Common myeloid progenitor, CD34-positive (primary cell): ENCODE results near the gene C17orf67.
"Not testable (repeated sequence)": the region's sequence is repeated elsewhere in the genome, so short reads cannot be mapped to it uniquely, and the experiment has no call there.

ENCODE experiments used
- CTCF ChIA-PET: fragments of 350-600 bp; sonication (Branson Sonifier 250); formaldehyde crosslinking; loops from one replicate; lab custom pipeline; 2021; ENCODE audit warnings: antibody characterized with exemption; lab: Charles Lee
- POLR2A ChIA-PET: fragments of 350-600 bp; sonication (Branson Sonifier 250); formaldehyde crosslinking; loops from one replicate; lab custom pipeline; 2021; ENCODE audit warnings: antibody characterized with exemption; lab: Charles Lee
- DNase-seq, 3 donors: peaks; one replicate each; pipeline versions ENCODE4 v3.0.0 to v3.0.0-alpha.2; 2013
- H3K27ac ChIP-seq, 2 experiments: 1 replicate in 1 of 2; 2 replicates in 1 of 2; pipeline ENCODE4 v1.7.0; 2013; ENCODE audit warnings: inconsistent platforms in 2 of 2, low read length in 2 of 2, mild to moderate bottlenecking in 2 of 2, low read depth in 1 of 2, moderate library complexity in 1 of 2; ENCODE audit not compliant: severe bottlenecking in 2 of 2, insufficient read depth in 1 of 2, poor library complexity in 1 of 2
- H3K27me3 ChIP-seq, 5 experiments: replicated peaks in 2 of 5; 1 replicate in 3 of 5; 2 replicates in 2 of 5; pipeline versions ENCODE4 v1.6.1 to v1.7.0; 2013; ENCODE audit warnings: low read length in 4 of 5, mild to moderate bottlenecking in 2 of 5, moderate library complexity in 2 of 5, inconsistent platforms in 1 of 5; ENCODE audit not compliant: insufficient read depth in 5 of 5, control insufficient read depth in 4 of 5
- H3K36me3 ChIP-seq, 4 experiments: 1 replicate in 2 of 4; 2 replicates in 2 of 4; pipeline versions ENCODE4 v1.6.1 to v1.7.0; 2013; ENCODE audit warnings: low read length in 3 of 4, control low read depth in 1 of 4, mild to moderate bottlenecking in 1 of 4; ENCODE audit not compliant: control insufficient read depth in 4 of 4, insufficient read depth in 4 of 4
- H3K4me1 ChIP-seq, 4 experiments: 1 replicate in 3 of 4; 2 replicates in 1 of 4; pipeline versions ENCODE4 v1.6.1 to v1.7.1; 2013; ENCODE audit warnings: low read length in 3 of 4, mild to moderate bottlenecking in 3 of 4, control low read depth in 1 of 4, inconsistent platforms in 1 of 4, moderate library complexity in 1 of 4; ENCODE audit not compliant: control insufficient read depth in 4 of 4, insufficient read depth in 4 of 4; ENCODE audit errors: control extremely low read depth in 1 of 4
- H3K4me3 ChIP-seq, 7 experiments: 1 replicate in 4 of 7; 2 replicates in 3 of 7; pipeline versions ENCODE4 v1.5.1 to v1.7.0; 2013; ENCODE audit warnings: mild to moderate bottlenecking in 7 of 7, low read length in 6 of 7, moderate library complexity in 6 of 7, inconsistent platforms in 2 of 7, low read depth in 2 of 7, control low read depth in 1 of 7; ENCODE audit not compliant: insufficient read depth in 4 of 7, control insufficient read depth in 1 of 7; ENCODE audit errors: extremely low read depth in 1 of 7
- H3K9me3 ChIP-seq, 5 experiments: 1 replicate in 4 of 5; 2 replicates in 1 of 5; pipeline versions ENCODE4 v1.6.1 to v1.7.1; 2013; ENCODE audit warnings: low read length in 4 of 5, mild to moderate bottlenecking in 2 of 5, inconsistent platforms in 1 of 5, low read depth in 1 of 5, moderate library complexity in 1 of 5; ENCODE audit not compliant: control insufficient read depth in 4 of 5, insufficient read depth in 2 of 5; ENCODE audit errors: control extremely low read depth in 1 of 5
- WGBS: methylation state at CpG from one replicate; pipeline ENCODE4 v1.1.5; 2013; ENCODE audit not compliant: insufficient coverage; 5-methylcytosine and 5-hydroxymethylcytosine counted together

Gene C17orf67

DNA sequence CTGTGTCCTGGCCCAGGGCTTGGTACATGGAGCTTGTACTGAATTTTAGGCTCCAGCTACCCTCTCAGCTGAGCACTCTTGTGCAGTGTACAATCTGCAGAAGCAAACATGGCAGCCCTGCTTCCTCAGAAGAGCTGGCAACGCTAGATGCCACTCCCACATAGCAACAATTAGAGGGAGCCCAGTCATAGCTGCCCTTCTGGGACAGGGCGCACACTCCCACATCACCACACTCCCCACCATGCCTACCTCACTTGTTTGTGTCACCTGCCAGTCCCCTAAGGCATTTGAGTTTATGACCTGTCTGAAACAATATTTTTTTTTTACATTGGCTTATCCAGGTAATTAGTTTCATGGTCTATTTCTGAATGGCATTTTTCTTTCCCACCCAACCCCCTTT lies 72.3 kb downstream of the C17orf67 start:
- H3K27me3 ChIP-seq: no peaks in the 10 kb centered on the region
- H3K27ac ChIP-seq: no peak overlapping the region
- ChIA-PET CTCF (interaction anchor here (1.1 to 1.7 kb wide), 5 partner anchors 9 to 45 kb away, joined by 3 to 7 read pairs (median 3); no protein-coding TSS in a partner anchor), POLR2A (no interaction called here)
- DNase-seq: no peak
- peaks cover 0 to 18% (median 10%) of the 10 kb centered on the region in 4 experiments for H3K4me1 ChIP-seq
- 100% methylated on average over 2 of the region's 2 CpGs for WGBS
- no peak overlapping the region for H3K4me3 ChIP-seq
- H3K36me3 ChIP-seq: no peaks in the 10 kb centered on the region
- no peaks in the 10 kb centered on the region for H3K9me3 ChIP-seq

DNA sequence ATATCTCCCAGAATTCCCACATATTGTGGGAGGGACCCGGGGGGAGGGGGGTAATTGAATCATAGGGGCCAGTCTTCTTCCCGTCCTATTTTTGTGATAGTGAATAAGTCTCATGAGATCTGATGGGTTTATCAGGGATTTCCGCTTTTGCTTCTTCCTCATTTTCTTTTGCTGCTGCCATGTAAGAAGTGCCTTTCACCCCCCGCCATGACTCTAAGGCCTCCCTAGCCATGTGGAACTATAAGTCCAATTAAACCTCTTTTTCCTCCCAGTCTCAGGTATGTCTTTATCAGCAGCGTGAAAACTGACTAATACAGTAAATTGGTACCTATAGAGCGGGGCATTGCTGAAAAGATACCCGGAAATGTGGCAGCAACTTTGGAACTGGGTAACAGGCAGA lies 76.1 kb downstream of the C17orf67 start:
- 100% methylated on average over 3 of the region's 7 CpGs for WGBS
- H3K4me3 ChIP-seq, H3K36me3 ChIP-seq, CTCF ChIA-PET, POLR2A ChIA-PET, H3K9me3 ChIP-seq, H3K27ac ChIP-seq, H3K27me3 ChIP-seq: not testable (repeated sequence)
- peak in 1 of 3 donors; percentile 37 for DNase-seq
- peaks cover 6 to 39% (median 31%) of the 10 kb centered on the region in 4 experiments for H3K4me1 ChIP-seq

DNA sequence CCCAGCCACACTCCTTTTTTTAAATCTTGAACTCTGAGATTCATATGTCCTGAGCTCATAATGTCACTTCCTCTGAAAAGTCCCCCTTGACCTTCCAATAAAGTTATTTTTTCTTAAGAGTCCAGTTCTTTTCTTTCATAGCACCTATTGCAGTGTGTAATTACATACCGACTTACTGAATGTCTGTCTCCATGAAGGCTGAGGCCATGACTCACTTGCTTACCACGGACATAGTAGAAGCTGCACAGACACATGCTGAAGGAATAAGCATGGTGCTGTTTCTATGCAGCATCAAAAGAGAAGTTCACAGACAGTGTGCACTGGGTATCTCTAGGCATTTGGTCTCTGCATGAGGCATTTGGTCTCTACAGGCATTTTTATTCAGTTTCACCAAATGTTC lies 77.2 kb downstream of the C17orf67 start:
- no peaks in the 10 kb centered on the region for H3K36me3 ChIP-seq
- POLR2A ChIA-PET: no interaction called here
- peaks cover 8 to 48% (median 42%) of the 10 kb centered on the region in 4 experiments for H3K4me1 ChIP-seq
- no peak overlapping the region for H3K4me3 ChIP-seq
- DNase-seq: peak in 2 of 3 donors; percentile 67 to 81
- H3K9me3 ChIP-seq: no peaks in the 10 kb centered on the region
- no peak overlapping the region for H3K27ac ChIP-seq
- CTCF ChIA-PET: interaction anchor here (0.8 kb wide), 2 partner anchors 10 to 40 kb away, joined by 3 to 4 read pairs; no protein-coding TSS in a partner anchor
- 100% methylated on average over 1 of the region's 2 CpGs for WGBS
- H3K27me3 ChIP-seq: no peaks in the 10 kb centered on the region

DNA sequence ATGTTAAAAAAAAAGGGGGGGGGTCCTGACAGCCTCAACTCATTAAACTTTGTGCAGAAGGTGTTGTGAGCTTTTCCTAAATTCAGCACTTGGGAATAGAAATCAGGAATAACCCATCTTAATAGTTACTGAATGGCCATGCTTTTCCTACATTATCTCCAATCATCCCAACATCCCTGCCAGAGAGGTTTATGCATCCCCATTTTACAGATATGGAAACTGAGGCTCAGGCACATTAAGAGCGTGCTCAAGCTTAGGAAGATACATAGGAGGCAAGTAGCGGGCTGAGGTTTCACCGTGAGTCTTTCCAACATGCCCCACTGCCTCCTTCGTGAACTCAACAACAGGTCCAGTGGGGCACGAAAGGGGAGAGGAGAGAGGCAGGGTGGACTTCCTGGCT lies 78.4 kb downstream of the C17orf67 start:
- Histone ChIP-seq H3K4me1 (peaks cover 15 to 60% (median 54%) of the 10 kb centered on the region in 4 experiments), H3K4me3 (no peak overlapping the region), H3K27me3 (no peaks in the 10 kb centered on the region), H3K9me3 (no peaks in the 10 kb centered on the region), H3K27ac (no peak overlapping the region), H3K36me3 (no peaks in the 10 kb centered on the region)
- ChIA-PET CTCF (interaction anchor here (0.5 to 1.8 kb wide), 4 partner anchors 11 to 65 kb away, joined by 3 to 5 read pairs (median 4); no protein-coding TSS in a partner anchor), POLR2A (no interaction called here)
- peak in 1 of 3 donors; percentile 25 for DNase-seq
- 96% methylated on average over 3 of the region's 5 CpGs for WGBS

DNA sequence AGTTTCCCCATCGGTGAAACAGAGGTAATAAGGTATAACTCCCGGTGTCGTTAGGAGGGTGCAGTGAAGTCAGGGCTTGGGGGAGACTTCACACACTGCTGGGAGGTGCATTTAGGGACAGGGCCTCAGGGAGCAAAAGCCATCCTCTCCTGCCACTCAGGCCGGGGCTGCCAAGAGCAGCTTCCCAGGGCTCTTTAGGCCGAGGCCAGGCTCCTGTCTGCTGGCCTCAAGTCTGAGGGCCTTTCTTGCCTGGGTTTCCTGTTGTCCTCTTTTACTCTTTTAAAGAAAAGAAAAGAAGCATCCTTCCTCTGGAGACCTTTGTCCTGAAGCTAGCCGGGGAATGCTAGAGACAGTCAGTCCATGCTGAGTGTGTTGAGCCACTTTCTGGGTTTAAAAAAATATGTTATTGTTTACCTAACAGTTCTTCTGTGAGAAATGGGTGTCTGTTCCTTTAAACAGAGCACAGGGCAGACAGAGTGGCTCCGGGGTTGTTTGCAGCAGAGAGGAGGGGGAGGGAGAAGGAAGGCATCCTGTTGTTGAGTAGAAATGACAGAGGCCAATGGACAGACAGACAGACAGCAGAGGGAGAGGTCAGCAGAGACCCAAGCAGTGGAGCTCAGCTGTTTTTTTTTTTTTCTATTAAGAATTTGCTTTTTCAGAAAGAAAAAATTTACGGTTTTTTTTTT lies 79.1 kb downstream of the C17orf67 start:
- H3K27ac ChIP-seq: peak overlapping the region in 1 of 2 experiments; percentile 16
- ChIA-PET POLR2A (no interaction called here), CTCF (interaction anchor here (0.5 to 1.8 kb wide), 5 partner anchors 12 to 65 kb away, joined by 3 to 5 read pairs (median 3); no protein-coding TSS in a partner anchor)
- H3K4me3 ChIP-seq: no peak overlapping the region
- 67% methylated on average over 4 of the region's 8 CpGs for WGBS
- H3K36me3 ChIP-seq: no peaks in the 10 kb centered on the region
- no peaks in the 10 kb centered on the region for H3K27me3 ChIP-seq
- H3K4me1 ChIP-seq: peaks cover 17 to 66% (median 61%) of the 10 kb centered on the region in 4 experiments
- H3K9me3 ChIP-seq: no peaks in the 10 kb centered on the region
- peak in 2 of 3 donors; percentile 37 to 53 for DNase-seq

DNA sequence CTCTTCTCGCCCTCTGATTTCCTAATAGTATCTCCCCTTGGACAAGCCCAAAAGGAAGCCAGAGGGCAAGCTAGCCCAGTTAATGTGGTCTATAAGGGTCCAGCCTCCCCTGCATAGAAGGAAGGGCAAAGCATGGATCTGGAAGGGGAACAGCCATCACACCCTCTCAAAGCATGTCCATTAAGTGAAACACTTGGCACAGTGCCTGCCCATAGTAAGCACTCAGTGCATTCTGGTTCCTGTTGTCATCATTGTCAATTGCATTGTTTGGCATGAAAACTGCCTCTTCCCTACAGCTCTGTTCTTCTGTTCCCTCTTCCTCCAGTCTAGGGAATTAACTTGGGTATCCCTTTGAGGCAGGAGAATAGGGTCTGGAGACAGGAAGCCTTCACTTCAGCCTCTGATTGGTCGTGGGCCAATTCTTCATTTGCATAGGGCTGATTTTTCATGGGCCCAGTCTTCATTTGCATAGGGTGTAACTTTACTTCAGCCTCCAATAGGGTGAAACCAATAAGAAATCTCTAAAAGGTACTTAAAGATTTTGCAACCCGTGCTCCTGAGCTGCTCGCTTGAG lies 81.4 kb downstream of the C17orf67 start:
- Histone ChIP-seq H3K4me1 (peaks cover 17 to 74% (median 65%) of the 10 kb centered on the region in 4 experiments), H3K27me3 (no peaks in the 10 kb centered on the region), H3K27ac (no peak overlapping the region), H3K9me3 (no peaks in the 10 kb centered on the region), H3K36me3 (no peaks in the 10 kb centered on the region), H3K4me3 (no peak overlapping the region)
- WGBS: 79% methylated on average over 2 of the region's 4 CpGs
- ChIA-PET CTCF (interaction anchor here (0.5 to 1.7 kb wide), 5 partner anchors 8 to 36 kb away, joined by 3 to 8 read pairs (median 3); no protein-coding TSS in a partner anchor), POLR2A (interaction anchor here (2.3 kb wide), 1 partner anchor 35 kb away, joined by 6 read pairs; no protein-coding TSS in a partner anchor)
- DNase-seq: peak in 2 of 3 donors; percentile 59 to 65
